Hepatocyte (in vitro differentiated cells): ENCODE measurements around the gene KCNIP3. TPM values are rescaled to one million over a fixed set of nuclear protein-coding genes. Genes with fewer than 3 reads are reported as not detected.

Source experiments
- DNase-seq: peaks from one replicate; pipeline ENCODE4 v3.0.0-alpha.2; 2016; ENCODE audit warnings: low spot score
- H2AFZ ChIP-seq: fragments of 200-600 bp; sonication (generic); 2 replicates; pipeline ENCODE4 v1.6.0; 2016; ENCODE audit warnings: antibody characterized with exemption, mild to moderate bottlenecking
- H3K27ac ChIP-seq: fragments of 200-600 bp; sonication (generic); 2 replicates; pipeline ENCODE4 v1.5.1; 2016; ENCODE audit warnings: mild to moderate bottlenecking
- H3K27me3 ChIP-seq: fragments of 200-600 bp; sonication (generic); 2 replicates; pipeline ENCODE4 v1.6.1; 2016
- H3K36me3 ChIP-seq: fragments of 200-600 bp; sonication (generic); replicated peaks from 2 replicates; pipeline ENCODE4 v1.5.1; 2016; ENCODE audit warnings: low read depth; ENCODE audit not compliant: insufficient read depth
- H3K4me1 ChIP-seq: fragments of 200-600 bp; sonication (generic); 2 replicates; pipeline ENCODE4 v1.5.1; 2016; ENCODE audit warnings: mild to moderate bottlenecking, moderate library complexity; ENCODE audit not compliant: insufficient read depth
- H3K4me2 ChIP-seq: fragments of 200-600 bp; sonication (generic); 2 replicates; pipeline ENCODE4 v1.6.0; 2016
- H3K4me3 ChIP-seq: fragments of 200-600 bp; sonication (generic); 2 replicates; pipeline ENCODE4 v1.5.1; 2016; ENCODE audit warnings: mild to moderate bottlenecking
- H3K79me2 ChIP-seq: fragments of 200-600 bp; sonication (generic); 2 replicates; pipeline ENCODE4 v1.6.0; 2017; ENCODE audit warnings: mild to moderate bottlenecking
- H3K9me2 ChIP-seq: fragments of 200-600 bp; sonication (generic); replicated peaks from 2 replicates; pipeline ENCODE4 v1.6.0; 2017; ENCODE audit warnings: mild to moderate bottlenecking; ENCODE audit not compliant: insufficient read depth
- H3K9me3 ChIP-seq: fragments of 200-600 bp; sonication (generic); 2 replicates; pipeline ENCODE4 v1.5.1; 2016; ENCODE audit warnings: low read depth, mild to moderate bottlenecking
- H4K20me1 ChIP-seq: fragments of 200-600 bp; sonication (generic); 2 replicates; pipeline ENCODE4 v1.6.0; 2016; ENCODE audit warnings: mild to moderate bottlenecking; ENCODE audit not compliant: insufficient read depth, poor library complexity, severe bottlenecking
- EZH2 ChIP-seq: fragments of 200-600 bp; sonication (generic); IDR thresholded peaks from 2 replicates; pipeline ENCODE4 v1.6.1; 2016; ENCODE audit warnings: antibody characterized with exemption, mild to moderate bottlenecking, borderline replicate concordance
- EZH2phosphoT487 ChIP-seq: fragments of 200-600 bp; sonication (generic); IDR thresholded peaks from one replicate; pipeline ENCODE4 v1.6.1; 2018; ENCODE audit warnings: antibody characterized with exemption, mild to moderate bottlenecking, low read depth, moderate library complexity; ENCODE audit not compliant: unreplicated experiment, severe bottlenecking
- WGBS: methylation state at CpG from one replicate; pipeline ENCODE4 v1.1.6; 2016; ENCODE audit warnings: low lambda C conversion rate; ENCODE audit errors: missing lambda C conversion rate; 5-methylcytosine and 5-hydroxymethylcytosine counted together
- polyA plus RNA-seq: library from polyadenylated mRNA; unstranded; fragments of >200 nt; fragmentation: Nextera tagmentation; extraction: Ambion mirVana; gene quantifications from 2 replicates; pipeline ENCODE4 v1.2.1, GENCODE V29; 2016
- total RNA-seq: library from RNA; depleted of rRNA; stranded (reverse); fragments of >200 nt; gene quantifications from 2 replicates; pipeline ENCODE4 v1.2.3, GENCODE V29; 2014
- TF ChIP-seq, protein P1 (sequence below): fragments of 200-600 bp; sonication (generic); IDR thresholded peaks from 2 replicates; pipeline ENCODE4 v1.5.1; 2016; ENCODE audit warnings: antibody characterized with exemption, mild to moderate bottlenecking; ENCODE audit not compliant: poor library complexity

The KCNIP3 gene
- total and polyA plus RNA-seq, 2 experiments from 2014 or later: 6.1 to 6.5 TPM

DNA sequence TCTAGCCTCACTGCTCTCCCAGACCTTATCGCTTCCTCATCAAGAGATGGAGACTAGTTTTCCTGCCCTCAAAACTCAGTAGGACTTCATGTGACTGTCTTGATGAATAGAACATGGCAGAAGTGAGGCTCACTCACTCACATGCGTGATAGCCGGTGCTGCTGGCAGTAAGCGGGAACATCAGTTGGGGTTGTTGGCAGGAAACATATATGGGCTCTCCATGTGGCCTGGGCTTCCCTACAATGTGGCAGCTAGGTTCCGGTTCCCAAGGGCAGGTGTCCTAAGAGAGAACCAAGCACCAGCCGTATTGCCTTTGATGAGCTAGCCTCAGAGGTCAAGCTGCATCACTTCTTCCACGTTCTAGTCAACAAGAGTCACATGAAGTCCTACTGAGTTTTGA is 90.2 kb downstream of the KCNIP3 start:
- no peak for TF ChIP-seq EZH2phosphoT487
- no peak for TF ChIP-seq EZH2
- TF ChIP-seq, protein P1, sequence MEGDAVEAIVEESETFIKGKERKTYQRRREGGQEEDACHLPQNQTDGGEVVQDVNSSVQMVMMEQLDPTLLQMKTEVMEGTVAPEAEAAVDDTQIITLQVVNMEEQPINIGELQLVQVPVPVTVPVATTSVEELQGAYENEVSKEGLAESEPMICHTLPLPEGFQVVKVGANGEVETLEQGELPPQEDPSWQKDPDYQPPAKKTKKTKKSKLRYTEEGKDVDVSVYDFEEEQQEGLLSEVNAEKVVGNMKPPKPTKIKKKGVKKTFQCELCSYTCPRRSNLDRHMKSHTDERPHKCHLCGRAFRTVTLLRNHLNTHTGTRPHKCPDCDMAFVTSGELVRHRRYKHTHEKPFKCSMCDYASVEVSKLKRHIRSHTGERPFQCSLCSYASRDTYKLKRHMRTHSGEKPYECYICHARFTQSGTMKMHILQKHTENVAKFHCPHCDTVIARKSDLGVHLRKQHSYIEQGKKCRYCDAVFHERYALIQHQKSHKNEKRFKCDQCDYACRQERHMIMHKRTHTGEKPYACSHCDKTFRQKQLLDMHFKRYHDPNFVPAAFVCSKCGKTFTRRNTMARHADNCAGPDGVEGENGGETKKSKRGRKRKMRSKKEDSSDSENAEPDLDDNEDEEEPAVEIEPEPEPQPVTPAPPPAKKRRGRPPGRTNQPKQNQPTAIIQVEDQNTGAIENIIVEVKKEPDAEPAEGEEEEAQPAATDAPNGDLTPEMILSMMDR: no peak
- Histone ChIP-seq H3K79me2 (no peaks in the 10 kb centered on the region), H4K20me1 (no peaks in the 10 kb centered on the region), H3K4me1 (no peaks in the 10 kb centered on the region), H3K27me3 (no peaks in the 10 kb centered on the region), H3K27ac (no peak overlapping the region), H3K36me3 (no peaks in the 10 kb centered on the region), H3K9me3 (no peaks in the 10 kb centered on the region), H2AFZ (no peak overlapping the region), H3K4me2 (no peak overlapping the region), H3K4me3 (no peak overlapping the region), H3K9me2 (no peaks in the 10 kb centered on the region)
- no peak for DNase-seq
- 89% methylated on average over 7 of the region's 7 CpGs for WGBS

DNA sequence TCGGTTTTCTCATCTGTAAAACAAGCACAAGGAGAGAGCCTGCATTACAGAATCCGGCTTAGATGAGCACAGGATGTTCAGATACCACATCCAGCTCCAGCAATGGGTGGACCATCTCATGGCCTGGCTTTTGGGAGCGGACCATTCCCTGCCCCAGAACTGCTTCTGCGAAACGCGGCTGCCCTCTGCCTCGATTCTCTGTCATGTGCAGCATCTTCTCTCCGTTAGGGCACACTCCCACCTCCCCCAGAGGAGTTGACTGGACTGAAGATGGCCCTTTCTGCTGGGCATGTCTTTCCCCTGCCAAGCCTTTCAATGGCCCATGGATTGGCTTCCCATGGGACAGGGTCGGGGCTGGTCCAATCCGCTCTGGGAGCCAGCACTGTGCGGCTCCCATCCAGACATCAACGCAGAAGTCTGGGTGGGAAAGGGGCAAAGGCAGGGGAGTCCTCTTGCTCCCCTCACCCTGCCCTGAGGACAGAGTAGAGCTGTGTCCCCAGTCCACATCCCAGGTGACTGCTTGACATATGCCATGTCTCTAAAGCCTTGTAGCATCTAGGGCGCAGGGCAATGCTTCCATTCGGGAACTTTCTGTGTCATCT is 91.0 kb downstream of the KCNIP3 start:
- Histone ChIP-seq H3K27ac (no peak overlapping the region), H3K9me3 (no peaks in the 10 kb centered on the region), H3K4me3 (no peak overlapping the region), H3K4me2 (no peak overlapping the region), H2AFZ (no peak overlapping the region), H4K20me1 (no peaks in the 10 kb centered on the region), H3K4me1 (no peaks in the 10 kb centered on the region), H3K79me2 (no peaks in the 10 kb centered on the region), H3K36me3 (no peaks in the 10 kb centered on the region), H3K27me3 (no peaks in the 10 kb centered on the region), H3K9me2 (no peaks in the 10 kb centered on the region)
- DNase-seq: no peak
- WGBS: 88% methylated on average over 14 of the region's 14 CpGs
- TF ChIP-seq, protein P1: no peak
- TF ChIP-seq EZH2phosphoT487: no peak
- no peak for TF ChIP-seq EZH2

DNA sequence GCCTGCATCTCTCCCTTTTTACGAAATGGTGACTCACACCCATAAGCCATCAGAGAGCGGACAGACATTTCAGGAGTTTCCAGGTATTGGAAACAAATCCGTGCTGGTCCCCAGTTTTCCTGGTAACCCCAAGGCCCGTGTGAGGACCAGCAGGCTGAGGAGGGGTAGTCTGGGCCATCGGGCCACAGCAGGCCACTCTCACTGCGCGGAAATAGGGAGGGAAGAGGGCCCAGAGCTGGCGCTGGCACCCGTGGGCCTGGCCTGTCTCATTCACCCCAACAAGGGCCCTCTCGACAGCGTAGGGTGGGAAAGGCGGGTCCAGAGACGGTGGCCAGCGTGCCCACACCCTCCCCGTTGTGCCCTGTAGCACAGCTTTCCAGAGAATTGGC is 91.7 kb downstream of the KCNIP3 start:
- no peaks in the 10 kb centered on the region for H3K36me3 ChIP-seq

More for the DNA sequence above, 91.7 kb downstream of the KCNIP3 start:
- H3K27ac ChIP-seq: no peak overlapping the region
- H4K20me1 ChIP-seq: no peaks in the 10 kb centered on the region
- H3K4me2 ChIP-seq: no peak overlapping the region
- H3K79me2 ChIP-seq: no peaks in the 10 kb centered on the region
- TF ChIP-seq, protein P1: no peak
- no peak for TF ChIP-seq EZH2phosphoT487
- no peak for TF ChIP-seq EZH2
- 54% methylated on average over 14 of the region's 15 CpGs for WGBS
- H3K27me3 ChIP-seq: no peaks in the 10 kb centered on the region
- no peaks in the 10 kb centered on the region for H3K4me1 ChIP-seq
- DNase-seq: no peak
- H3K9me2 ChIP-seq: no peaks in the 10 kb centered on the region
- no peak overlapping the region for H2AFZ ChIP-seq
- no peaks in the 10 kb centered on the region for H3K9me3 ChIP-seq
- no peak overlapping the region for H3K4me3 ChIP-seq
